Tibial artery (tissue), 4 donors: ENCODE data around the gene SLC9A1.

Experiments used
- DNase-seq, 2 donors: peaks; one replicate each; pipeline ENCODE4 v3.0.0-alpha.2; 2019
- H3K27ac ChIP-seq, 2 donors: fragments of 200-600 bp; sonication (generic) in 1 of 2; 1 replicate in 1 of 2; 2 replicates in 1 of 2; pipeline ENCODE4 v1.5.1; 2018 to 2019; ENCODE audit warnings: mild to moderate bottlenecking in 1 of 2
- H3K27me3 ChIP-seq, 2 donors: fragments of 200-600 bp; sonication (generic) in 1 of 2; one replicate each; pipeline versions ENCODE4 v1.5.1 to v1.6.0; 2016 to 2019
- H3K36me3 ChIP-seq, 3 donors: fragments of 200-600 bp; sonication (generic) in 2 of 3; one replicate each; pipeline ENCODE4 v1.5.1; 2016 to 2019; ENCODE audit warnings: mild to moderate bottlenecking in 2 of 3
- H3K4me1 ChIP-seq, 4 donors: fragments of 200-600 bp; sonication (generic) in 2 of 4; 1 replicate in 3 of 4; 2 replicates in 1 of 4; pipeline ENCODE4 v1.5.1; 2016 to 2019
- H3K4me3 ChIP-seq, 2 donors: fragments of 200-600 bp; sonication (generic) in 1 of 2; 1 replicate in 1 of 2; 2 replicates in 1 of 2; pipeline ENCODE4 v1.5.1; 2018 to 2019; ENCODE audit warnings: mild to moderate bottlenecking in 2 of 2
- H3K9me3 ChIP-seq, 3 donors: fragments of 200-600 bp; sonication (generic) in 1 of 3; one replicate each; pipeline ENCODE4 v1.5.1; 2016 to 2019
- CTCF ChIP-seq, 2 experiments: fragments of 200-600 bp in 1 of 2; fragments of 450-650 bp in 1 of 2; IDR thresholded peaks; one replicate each; pipeline ENCODE4 v1.5.1; 2017 to 2019; ENCODE audit warnings: antibody characterized with exemption in 2 of 2, mild to moderate bottlenecking in 1 of 2, moderate library complexity in 1 of 2
- intact Hi-C: fragments of 100-400 bp; cut with DNase I; formaldehyde crosslinking; loops from one replicate; pipeline ENCODE4 v1.15.0; 2023; ENCODE audit warnings: low total_unique reads

Gene SLC9A1

GRCh38 chr1:27124405-27124804 is 30.5 kb downstream of the SLC9A1 start:
- H3K4me1 ChIP-seq, result peaks cover 0 to 40% (median 27%) of the 10 kb centered on the region in 4 donors
- intact Hi-C loops, result no loop called here
- H3K36me3 ChIP-seq, result peaks cover 0 to 17% (median 4%) of the 10 kb centered on the region in 3 donors
- H3K27me3 ChIP-seq, result no peaks in the 10 kb centered on the region
- H3K27ac ChIP-seq, result peak overlapping the region; percentile 9 to 21
- H3K9me3 ChIP-seq, result no peaks in the 10 kb centered on the region
- H3K4me3 ChIP-seq, result no peak overlapping the region
- DNase-seq, result no peak
- no peak for TF ChIP-seq CTCF (IDR thresholded peaks at IDR 0.05)

GRCh38 chr1:27122652-27123051 is 32.3 kb downstream of the SLC9A1 start:
- H3K27ac ChIP-seq, result peak overlapping the region; percentile 47 to 53
- H3K27me3 ChIP-seq, result no peaks in the 10 kb centered on the region
- TF ChIP-seq CTCF (IDR thresholded peaks at IDR 0.05), result no peak
- peak; percentile 71 to 86 for DNase-seq
- peaks cover 0 to 57% (median 43%) of the 10 kb centered on the region in 4 donors for H3K4me1 ChIP-seq
- peaks cover 0 to 6% (median 0%) of the 10 kb centered on the region in 3 donors for H3K36me3 ChIP-seq
- no peak overlapping the region for H3K4me3 ChIP-seq
- intact Hi-C loops, result no loop called here
- no peaks in the 10 kb centered on the region for H3K9me3 ChIP-seq

GRCh38 chr1:27120854-27121253 is 34.1 kb downstream of the SLC9A1 start:
- Histone ChIP-seq H3K36me3 (peaks cover 0 to under 1% (median 0%) of the 10 kb centered on the region in 3 donors), H3K4me1 (peaks cover 0 to 75% (median 60%) of the 10 kb centered on the region in 4 donors), H3K27me3 (no peaks in the 10 kb centered on the region), H3K27ac (peak overlapping the region; percentile 85 to 91), H3K4me3 (no peak overlapping the region), H3K9me3 (no peaks in the 10 kb centered on the region)
- DNase-seq, result no peak
- TF ChIP-seq CTCF (IDR thresholded peaks at IDR 0.05), result no peak
- intact Hi-C loops, result no loop called here

- Histone ChIP-seq H3K4me1 (peaks cover 0 to 77% (median 60%) of the 10 kb centered on the region in 4 donors), H3K27ac (peak overlapping the region; percentile 85 to 91)
- intact Hi-C loops, result loop anchor here (5.0 kb wide), 1 partner anchor 34 kb away; no protein-coding TSS in a partner anchor
Measured at GRCh38 chr1:27118440-27118689, 36.6 kb downstream of the SLC9A1 start.

GRCh38 chr1:27117733-27118439 is 37.0 kb downstream of the SLC9A1 start:
- intact Hi-C loops, result loop anchor here (5.0 kb wide), 1 partner anchor 34 kb away; no protein-coding TSS in a partner anchor
- Histone ChIP-seq H3K27ac (peak overlapping the region; percentile 85 to 91), H3K4me3 (no peak overlapping the region), H3K36me3 (peaks cover 5 to 11% (median 6%) of the 10 kb centered on the region in 3 donors), H3K9me3 (no peaks in the 10 kb centered on the region), H3K4me1 (peaks cover 0 to 72% (median 59%) of the 10 kb centered on the region in 4 donors), H3K27me3 (no peaks in the 10 kb centered on the region)
- DNase-seq, result no peak
- TF ChIP-seq CTCF (IDR thresholded peaks at IDR 0.05), result no peak

More at GRCh38 chr1:27118440-27118689, 36.6 kb downstream of the SLC9A1 start:
- no peak for TF ChIP-seq CTCF (IDR thresholded peaks at IDR 0.05)
- Histone ChIP-seq H3K27me3 (no peaks in the 10 kb centered on the region), H3K36me3 (peaks cover 2 to 6% (median 2%) of the 10 kb centered on the region in 3 donors), H3K9me3 (no peaks in the 10 kb centered on the region), H3K4me3 (no peak overlapping the region)
- no peak for DNase-seq
